Panc1 (cell line): Measurements from ENCODE around the gene TBXT. TPM values are rescaled to one million over a fixed set of nuclear protein-coding genes. Genes with fewer than 3 reads are reported as not detected.

ENCODE experiments used
- ATAC-seq: fragments of 200-7000 bp; cut with Tn5 transposase; 2 replicates; pipeline ENCODE4 v1.9.1; 2020; ENCODE audit warnings: mild to moderate bottlenecking, moderate library complexity
- BruUV-seq: library from RNA; stranded (reverse); fragments of 400-500 nt; replicated peaks from 2 replicates; lab custom pipeline; 2021; lab: Mats Ljungman, UMichigan
- CTCF ChIA-PET: fragments of 300-600 bp; sonication (Branson Sonifier 250); formaldehyde crosslinking; loops from one replicate; lab custom pipeline; 2022; ENCODE audit warnings: antibody characterized with exemption; lab: Charles Lee
- POLR2A ChIA-PET: fragments of 300-600 bp; sonication (Branson Sonifier 250); formaldehyde crosslinking; loops from one replicate; lab custom pipeline; 2022; ENCODE audit warnings: antibody characterized with exemption; lab: Charles Lee
- DNase-seq: peaks from one replicate; pipeline ENCODE4 v3.0.0-alpha.2; 2010; ENCODE audit warnings: low read depth, low spot score
- H3K27ac ChIP-seq: 2 replicates; pipeline ENCODE4 v1.5.1; 2011; ENCODE audit warnings: mild to moderate bottlenecking, low read length, inconsistent platforms
- H3K27me3 ChIP-seq: fragments of 200-500 bp; sonication (Bioruptor generic); 2 replicates; pipeline ENCODE4 v1.6.0; 2014; ENCODE audit warnings: low read length, inconsistent platforms; ENCODE audit not compliant: control insufficient read depth, insufficient read depth
- H3K36me3 ChIP-seq: fragments of 200-500 bp; sonication (Bioruptor generic); 2 replicates; pipeline ENCODE4 v1.5.1; 2014; ENCODE audit warnings: inconsistent platforms, mild to moderate bottlenecking, low read length, moderate library complexity; ENCODE audit not compliant: control insufficient read depth, insufficient read depth
- H3K4me1 ChIP-seq: 2 replicates; pipeline ENCODE4 v1.5.1; 2011; ENCODE audit warnings: inconsistent platforms, mild to moderate bottlenecking, low read length, moderate library complexity; ENCODE audit not compliant: control insufficient read depth, insufficient read depth
- H3K4me3 ChIP-seq, 2 experiments: 2 replicates each; pipeline ENCODE4 v1.5.1; 2011 to 2012; ENCODE audit warnings: low read depth in 2 of 2, low read length in 2 of 2, mild to moderate bottlenecking in 2 of 2, inconsistent platforms in 1 of 2, moderate library complexity in 1 of 2
- H3K9me3 ChIP-seq: fragments of 200-500 bp; sonication (Bioruptor generic); 2 replicates; pipeline ENCODE4 v1.5.1; 2014; ENCODE audit warnings: low read depth, mild to moderate bottlenecking, inconsistent platforms, low read length, moderate library complexity; ENCODE audit not compliant: control insufficient read depth, insufficient read depth
- POLR2AphosphoS5 ChIP-seq: IDR thresholded peaks from 2 replicates; pipeline ENCODE4 v1.6.1; 2012; ENCODE audit warnings: mild to moderate bottlenecking, low read depth, low read length, moderate library complexity
- SIN3A ChIP-seq: IDR thresholded peaks from 2 replicates; pipeline ENCODE4 v1.6.1; 2012; ENCODE audit warnings: low read depth, mild to moderate bottlenecking, low read length, moderate library complexity, borderline replicate concordance; ENCODE audit not compliant: insufficient read depth
- TCF7L2 ChIP-seq: IDR thresholded peaks from 2 replicates; pipeline ENCODE4 v1.6.1; 2011; ENCODE audit warnings: mild to moderate bottlenecking, low read depth, low read length, inconsistent platforms
- in situ Hi-C: cut with HindIII; loops from 2 replicates; pipeline ENCODE4 v1.10.0; 2016; ENCODE audit warnings: low sequenced_read_pairs, low pct_unique_long_range_greater_than_20kb
- intact Hi-C: fragments of 100-400 bp; cut with micrococcal nuclease; formaldehyde crosslinking; loops from one replicate; pipeline ENCODE4 v1.10.0; 2022; ENCODE audit not compliant: unreplicated experiment
- total RNA-seq: library from RNA; stranded (reverse); gene quantifications from one replicate; pipeline ENCODE4 v1.2.1, GENCODE V29; 2021; ENCODE audit not compliant: unreplicated experiment
- TF ChIP-seq, protein P1 (sequence below): fragments of 450-650 bp; IDR thresholded peaks from 2 replicates; pipeline ENCODE4 v1.5.1; 2017; ENCODE audit warnings: mild to moderate bottlenecking
- TF ChIP-seq, protein P2 (sequence below), 2 experiments: IDR thresholded peaks; 2 replicates each; pipeline ENCODE4 v1.6.1; 2011 to 2012; ENCODE audit warnings: low read depth in 2 of 2, control low read depth in 1 of 2, low read length in 1 of 2, mild to moderate bottlenecking in 1 of 2, moderate library complexity in 1 of 2; ENCODE audit not compliant: insufficient read depth in 1 of 2

TBXT gene
- total RNA-seq, 1 experiment from 2014 or later = not detected

- ATAC-seq = peak; percentile 87
- no TSS peak for BruUV-seq
- TF ChIP-seq, protein P1, sequence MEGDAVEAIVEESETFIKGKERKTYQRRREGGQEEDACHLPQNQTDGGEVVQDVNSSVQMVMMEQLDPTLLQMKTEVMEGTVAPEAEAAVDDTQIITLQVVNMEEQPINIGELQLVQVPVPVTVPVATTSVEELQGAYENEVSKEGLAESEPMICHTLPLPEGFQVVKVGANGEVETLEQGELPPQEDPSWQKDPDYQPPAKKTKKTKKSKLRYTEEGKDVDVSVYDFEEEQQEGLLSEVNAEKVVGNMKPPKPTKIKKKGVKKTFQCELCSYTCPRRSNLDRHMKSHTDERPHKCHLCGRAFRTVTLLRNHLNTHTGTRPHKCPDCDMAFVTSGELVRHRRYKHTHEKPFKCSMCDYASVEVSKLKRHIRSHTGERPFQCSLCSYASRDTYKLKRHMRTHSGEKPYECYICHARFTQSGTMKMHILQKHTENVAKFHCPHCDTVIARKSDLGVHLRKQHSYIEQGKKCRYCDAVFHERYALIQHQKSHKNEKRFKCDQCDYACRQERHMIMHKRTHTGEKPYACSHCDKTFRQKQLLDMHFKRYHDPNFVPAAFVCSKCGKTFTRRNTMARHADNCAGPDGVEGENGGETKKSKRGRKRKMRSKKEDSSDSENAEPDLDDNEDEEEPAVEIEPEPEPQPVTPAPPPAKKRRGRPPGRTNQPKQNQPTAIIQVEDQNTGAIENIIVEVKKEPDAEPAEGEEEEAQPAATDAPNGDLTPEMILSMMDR = no peak
- TF ChIP-seq POLR2AphosphoS5 (no peak), SIN3A (no peak), TCF7L2 (no peak)
- TF ChIP-seq, protein P2, sequence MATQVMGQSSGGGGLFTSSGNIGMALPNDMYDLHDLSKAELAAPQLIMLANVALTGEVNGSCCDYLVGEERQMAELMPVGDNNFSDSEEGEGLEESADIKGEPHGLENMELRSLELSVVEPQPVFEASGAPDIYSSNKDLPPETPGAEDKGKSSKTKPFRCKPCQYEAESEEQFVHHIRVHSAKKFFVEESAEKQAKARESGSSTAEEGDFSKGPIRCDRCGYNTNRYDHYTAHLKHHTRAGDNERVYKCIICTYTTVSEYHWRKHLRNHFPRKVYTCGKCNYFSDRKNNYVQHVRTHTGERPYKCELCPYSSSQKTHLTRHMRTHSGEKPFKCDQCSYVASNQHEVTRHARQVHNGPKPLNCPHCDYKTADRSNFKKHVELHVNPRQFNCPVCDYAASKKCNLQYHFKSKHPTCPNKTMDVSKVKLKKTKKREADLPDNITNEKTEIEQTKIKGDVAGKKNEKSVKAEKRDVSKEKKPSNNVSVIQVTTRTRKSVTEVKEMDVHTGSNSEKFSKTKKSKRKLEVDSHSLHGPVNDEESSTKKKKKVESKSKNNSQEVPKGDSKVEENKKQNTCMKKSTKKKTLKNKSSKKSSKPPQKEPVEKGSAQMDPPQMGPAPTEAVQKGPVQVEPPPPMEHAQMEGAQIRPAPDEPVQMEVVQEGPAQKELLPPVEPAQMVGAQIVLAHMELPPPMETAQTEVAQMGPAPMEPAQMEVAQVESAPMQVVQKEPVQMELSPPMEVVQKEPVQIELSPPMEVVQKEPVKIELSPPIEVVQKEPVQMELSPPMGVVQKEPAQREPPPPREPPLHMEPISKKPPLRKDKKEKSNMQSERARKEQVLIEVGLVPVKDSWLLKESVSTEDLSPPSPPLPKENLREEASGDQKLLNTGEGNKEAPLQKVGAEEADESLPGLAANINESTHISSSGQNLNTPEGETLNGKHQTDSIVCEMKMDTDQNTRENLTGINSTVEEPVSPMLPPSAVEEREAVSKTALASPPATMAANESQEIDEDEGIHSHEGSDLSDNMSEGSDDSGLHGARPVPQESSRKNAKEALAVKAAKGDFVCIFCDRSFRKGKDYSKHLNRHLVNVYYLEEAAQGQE (IDR thresholded peaks at IDR 0.05; ENCODE audit: insufficient read depth in 1 of 2, low read depth in 2 of 2, low read length in 1 of 2) = no peak
- Histone ChIP-seq H3K9me3 (0 out of 2 replicates have a peak, but pooled peaks cover 4% of the 10 kb centered on the region), H3K27me3 (peaks cover 6% of the 10 kb centered on the region), H3K27ac (no peak overlapping the region), H3K4me1 (no peaks in the 10 kb centered on the region), H3K4me3 (peak overlapping the region in 1 of 2 experiments; percentile 19; a peak in 2 of 4 replicates), H3K36me3 (no peaks in the 10 kb centered on the region)
- DNase-seq = no peak
- POLR2A ChIA-PET = no interaction called here
- in situ Hi-C loops = no loop called here
- CTCF ChIA-PET = no interaction called here
- intact Hi-C loops = no loop called here
These were observed 55.1 kb downstream of the TBXT start for GRCh38 chr6:166112580-166112979.

- CTCF ChIA-PET = no interaction called here
- in situ Hi-C loops (no loop called here), intact Hi-C loops (loop anchor here (10.0 kb wide), 1 partner anchor 385 kb away; no protein-coding TSS in a partner anchor)
- ATAC-seq = no peak
- POLR2A ChIA-PET = no interaction called here
- no TSS peak for BruUV-seq
- Histone ChIP-seq H3K27me3 (peaks cover 6% of the 10 kb centered on the region), H3K9me3 (no peaks in the 10 kb centered on the region), H3K36me3 (no peaks in the 10 kb centered on the region), H3K4me1 (no peaks in the 10 kb centered on the region), H3K4me3 (no peak overlapping the region), H3K27ac (no peak overlapping the region)
- TF ChIP-seq SIN3A (no peak), TCF7L2 (no peak), POLR2AphosphoS5 (no peak)
- TF ChIP-seq, protein P1 = no peak
- no peak for DNase-seq
These were observed 58.0 kb downstream of the TBXT start for GRCh38 chr6:166109608-166110007.

Other genes with a start within 250 kb of the TBXT start
- 0.23 TPM for gene PRR18, start 140.5 kb upstream of the TBXT start, total RNA-seq
- 54.1 TPM for gene SFT2D1, start 174.7 kb upstream of the TBXT start, total RNA-seq
- gene MPC1, start 215.1 kb upstream of the TBXT start, total RNA-seq = 7.0 TPM